ENCODE measurements around the gene PHF12. TPM values are rescaled to one million over a fixed set of nuclear protein-coding genes. Genes with fewer than 3 reads are reported as not detected.

PHF12 gene
- total RNA-seq, 6 experiments from 2014 or later = 26.4 to 33.6 (median 29.8) TPM

- Mint-ChIP-seq H3K36me3 (ENCODE audit: low read depth) (no peaks in the 10 kb centered on the region), H3K27me3 (ENCODE audit: insufficient read depth) (peaks cover 30% of the 10 kb centered on the region), H3K9me3 (no peaks in the 10 kb centered on the region), H3K4me3 (no peak overlapping the region), H3K27ac (no peak overlapping the region), H3K4me1 (ENCODE audit: low read depth) (no peaks in the 10 kb centered on the region; the same call in 1 of the 2 replicates)
- TF ChIP-seq CTCF (IDR thresholded peaks at IDR 0.05) = no peak
- no peak for DNase-seq
Measured at GRCh38 chr17:28988475-28988874, 37.2 kb upstream of the PHF12 start.

- Mint-ChIP-seq H3K4me1 (ENCODE audit: low read depth) (peaks cover 11% of the 10 kb centered on the region; the same call in 1 of the 2 replicates), H3K4me3 (no peak overlapping the region), H3K36me3 (ENCODE audit: low read depth) (no peaks in the 10 kb centered on the region), H3K27me3 (ENCODE audit: insufficient read depth) (peaks cover 38% of the 10 kb centered on the region), H3K9me3 (no peaks in the 10 kb centered on the region), H3K27ac (no peak overlapping the region)
- DNase-seq = no peak
- no peak for TF ChIP-seq CTCF (IDR thresholded peaks at IDR 0.05)
Measured at GRCh38 chr17:28986714-28987655, 35.7 kb upstream of the PHF12 start.

GRCh38 chr17:28985950-28986713 lies 34.8 kb upstream of the PHF12 start:
- no peak for DNase-seq
- Mint-ChIP-seq H3K27ac (no peak overlapping the region), H3K27me3 (ENCODE audit: insufficient read depth) (peaks cover 37% of the 10 kb centered on the region), H3K4me1 (ENCODE audit: low read depth) (peaks cover 11% of the 10 kb centered on the region; the same call in 1 of the 2 replicates), H3K4me3 (no peak overlapping the region), H3K9me3 (no peaks in the 10 kb centered on the region), H3K36me3 (ENCODE audit: low read depth) (no peaks in the 10 kb centered on the region)
- TF ChIP-seq CTCF (IDR thresholded peaks at IDR 0.05) = no peak

DNA sequence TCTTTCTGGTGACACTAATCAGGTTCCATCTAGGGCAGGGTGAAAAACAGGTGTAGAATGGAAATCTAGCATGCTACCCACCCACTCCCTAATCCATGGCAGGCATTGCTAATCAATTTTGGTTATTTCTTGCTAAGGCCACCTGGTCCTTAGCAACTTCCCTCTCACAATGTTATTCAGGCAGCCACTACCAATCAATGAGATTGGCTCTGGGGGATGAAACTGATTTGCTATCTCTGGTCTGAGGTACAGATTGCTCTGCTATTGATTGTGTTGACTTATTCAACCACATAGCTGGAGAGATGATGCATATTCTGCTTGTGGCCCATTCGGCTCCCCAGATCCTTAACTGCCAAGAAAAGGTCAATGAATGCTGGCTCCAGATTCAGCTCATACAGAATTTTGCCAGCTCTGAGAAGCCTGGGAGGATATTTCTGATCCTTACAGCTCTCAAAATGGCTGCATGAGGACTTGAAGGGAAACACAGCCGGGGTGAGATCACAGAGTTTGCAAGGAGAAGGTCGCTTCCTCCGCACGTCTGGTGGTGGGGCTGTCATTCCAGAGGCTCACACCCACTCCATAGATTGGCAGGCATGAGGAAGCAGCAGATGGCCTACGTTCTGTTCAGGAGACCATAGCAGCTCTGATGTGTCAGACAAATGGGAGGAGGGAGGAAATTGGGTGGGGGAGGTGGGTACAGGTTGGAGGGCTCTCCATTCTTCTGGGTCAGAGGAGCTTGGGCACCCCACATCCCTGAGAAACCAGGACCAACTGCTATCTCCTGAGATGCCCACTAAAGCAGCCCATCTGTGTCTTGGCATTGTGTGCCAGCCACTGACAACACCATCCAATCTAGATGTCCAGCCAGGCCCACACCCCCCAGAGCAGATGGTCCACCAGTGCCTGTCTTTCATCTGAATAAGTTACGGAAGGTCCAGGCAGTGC lies 32.2 kb upstream of the PHF12 start:
- no peak overlapping the region for H3K27ac Mint-ChIP-seq
- H3K27me3 Mint-ChIP-seq (ENCODE audit: insufficient read depth) = peaks cover 50% of the 10 kb centered on the region
- H3K9me3 Mint-ChIP-seq = no peaks in the 10 kb centered on the region
- no peak for TF ChIP-seq CTCF (IDR thresholded peaks at IDR 0.05)
- DNase-seq = no peak
- no peak overlapping the region for H3K4me3 Mint-ChIP-seq
- H3K36me3 Mint-ChIP-seq (ENCODE audit: low read depth) = no peaks in the 10 kb centered on the region
- H3K4me1 Mint-ChIP-seq (ENCODE audit: low read depth) = peaks cover 11% of the 10 kb centered on the region; the same call in 1 of the 2 replicates
